Thyroid gland (tissue), 4 donors: ENCODE data around the gene WNT3A. TPM values are rescaled to one million over a fixed set of nuclear protein-coding genes. Genes with fewer than 3 reads are reported as not detected.

Source experiments
- DNase-seq, 2 donors: peaks; one replicate each; pipeline ENCODE4 v3.0.0-alpha.2; 2019
- H3K27ac ChIP-seq, 3 donors: fragments of 200-600 bp; sonication (generic); 1 replicate in 2 of 3; 2 replicates in 1 of 3; pipeline ENCODE4 v1.5.1; 2016 to 2019; ENCODE audit warnings: mild to moderate bottlenecking in 1 of 3, moderate library complexity in 1 of 3
- H3K27me3 ChIP-seq: fragments of 200-600 bp; sonication (generic); one replicate; pipeline ENCODE4 v1.5.1; 2019
- H3K36me3 ChIP-seq, 2 donors: fragments of 200-600 bp; sonication (generic); one replicate each; pipeline ENCODE4 v1.5.1; 2016 to 2019
- H3K4me1 ChIP-seq, 2 donors: fragments of 200-600 bp; sonication (generic); one replicate each; pipeline ENCODE4 v1.5.1; 2017 to 2019
- H3K4me3 ChIP-seq, 3 donors: fragments of 200-600 bp; sonication (generic); replicated peaks in 1 of 3; 1 replicate in 2 of 3; 2 replicates in 1 of 3; pipeline ENCODE4 v1.5.1; 2016; ENCODE audit warnings: mild to moderate bottlenecking in 1 of 3
- H3K9me3 ChIP-seq: fragments of 200-600 bp; sonication (generic); one replicate; pipeline ENCODE4 v1.5.1; 2017
- CTCF ChIP-seq, 6 experiments: fragments of 200-600 bp in 3 of 6; fragments of 450-650 bp in 3 of 6; sonication (generic) in 3 of 6; IDR thresholded peaks; one replicate each; pipeline ENCODE4 v1.5.1; 2016 to 2019; ENCODE audit warnings: antibody characterized with exemption in 6 of 6, mild to moderate bottlenecking in 2 of 6, inconsistent platforms in 1 of 6, moderate library complexity in 1 of 6
- POLR2A ChIP-seq, 2 donors: fragments of 450-650 bp; IDR thresholded peaks; one replicate each; pipeline ENCODE4 v1.6.1; 2017; ENCODE audit warnings: antibody characterized with exemption in 2 of 2, mild to moderate bottlenecking in 2 of 2, moderate library complexity in 1 of 2
- WGBS, 2 donors: methylation state at CpG; one replicate each; pipeline ENCODE4 v1.1.5; 2017; 5-methylcytosine and 5-hydroxymethylcytosine counted together
- intact Hi-C: fragments of 100-400 bp; cut with DNase I; formaldehyde crosslinking; loops from one replicate; pipeline ENCODE4 v1.15.1; 2023
- total RNA-seq, 4 donors: library from RNA; depleted of rRNA; stranded (reverse); fragments of >200 nt; gene quantifications; one replicate each; pipeline ENCODE4 v1.2.3, GENCODE V29; 2016

WNT3A gene
- total RNA-seq, 4 donors from 2014 or later: not detected

- no peak overlapping the region for H3K27ac ChIP-seq
- H3K4me3 ChIP-seq: no peak overlapping the region
- peaks cover 8% of the 10 kb centered on the region for H3K27me3 ChIP-seq
- 20 to 21% methylated on average over 24 to 34 of the region's 34 CpGs for WGBS, 2 donors
- H3K36me3 ChIP-seq: no peaks in the 10 kb centered on the region
- no peaks in the 10 kb centered on the region for H3K9me3 ChIP-seq
- intact Hi-C loops: no loop called here
- peak in 1 of 2 donors; percentile 2 for DNase-seq
- TF ChIP-seq CTCF (IDR thresholded peaks at IDR 0.05) (no peak), POLR2A (IDR thresholded peaks at IDR 0.05) (no peak)
- peaks cover 0 to 20% of the 10 kb centered on the region in 2 donors for H3K4me1 ChIP-seq
Measured at GRCh38 chr1:228060458-228061190, 53.8 kb downstream of the WNT3A start.

DNA sequence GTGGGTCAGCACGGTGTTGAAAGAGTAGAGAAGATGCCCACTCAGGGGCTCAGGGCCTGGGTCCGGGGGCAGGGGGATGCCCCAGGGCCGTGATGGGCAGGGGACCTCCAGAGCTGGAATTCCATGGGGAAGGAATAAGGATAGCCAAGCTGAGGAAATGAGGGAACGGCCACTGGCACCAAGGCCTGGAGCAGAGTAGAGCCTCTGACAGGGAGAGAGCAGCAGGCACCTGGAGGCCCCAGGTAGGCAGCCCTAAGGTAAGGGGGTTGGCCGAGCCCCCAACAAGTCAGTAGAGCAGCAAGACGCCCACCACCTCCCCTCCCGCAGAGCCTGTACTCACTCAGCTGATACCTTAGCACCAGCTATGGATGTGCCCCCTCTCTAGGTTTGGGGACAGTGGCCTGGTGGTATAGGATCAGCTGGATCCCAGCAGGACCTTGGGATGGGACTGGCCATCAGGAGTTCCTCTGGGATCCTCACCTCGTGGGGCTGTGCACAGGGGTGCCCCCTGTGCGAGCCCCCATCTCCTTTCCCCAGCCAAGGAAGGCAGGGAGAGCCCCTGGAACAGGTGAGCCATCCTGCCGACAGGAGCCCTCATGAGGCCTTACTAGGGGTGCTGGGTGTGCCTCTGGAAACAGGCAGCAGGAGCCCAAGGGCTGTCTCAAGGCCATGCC, 54.8 kb downstream of the WNT3A start:
- WGBS, 2 donors: 88 to 89% methylated on average over 6 to 8 of the region's 10 CpGs
- no peak overlapping the region for H3K4me3 ChIP-seq
- peak in 1 of 2 donors; percentile 1 for DNase-seq

DNA sequence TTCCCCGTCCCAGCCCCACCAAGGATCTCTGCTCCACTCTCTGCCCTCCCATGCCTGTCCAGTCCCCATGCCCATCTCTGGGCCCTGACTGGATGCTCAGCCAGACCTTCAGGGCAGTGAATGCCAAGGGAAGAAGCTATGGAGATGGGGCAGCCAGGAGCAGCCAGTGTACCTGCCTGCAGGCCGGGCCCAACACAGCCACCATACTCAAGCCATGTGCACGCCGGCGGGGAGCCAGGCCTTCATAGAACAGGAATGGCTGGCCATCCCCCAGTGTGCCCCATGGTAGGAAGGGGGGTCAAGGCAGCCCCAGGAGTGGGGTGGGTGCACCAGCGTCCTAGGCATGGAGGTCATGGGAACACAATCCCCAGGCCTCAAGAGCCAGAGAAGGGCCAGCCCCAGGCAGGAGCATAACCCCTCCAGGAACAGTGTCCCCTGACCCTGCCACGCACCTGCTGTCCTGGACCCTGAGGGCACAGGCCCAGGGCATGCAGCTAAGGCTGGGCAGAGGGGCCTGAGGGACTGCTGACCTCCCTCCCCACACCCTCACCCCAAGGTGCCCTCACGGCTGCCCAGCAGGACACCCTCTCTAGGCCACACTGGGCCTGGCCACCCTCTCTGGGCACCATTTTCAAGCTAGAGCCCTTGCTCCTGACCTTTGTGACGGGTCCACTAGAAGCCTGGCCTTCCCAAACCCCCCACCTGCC, 55.4 kb downstream of the WNT3A start:
- WGBS, 2 donors: 96 to 98% methylated on average over 5 to 7 of the region's 9 CpGs
- H3K27me3 ChIP-seq: peaks cover 8% of the 10 kb centered on the region

More for the DNA sequence above, 54.8 kb downstream of the WNT3A start:
- intact Hi-C loops: no loop called here
- TF ChIP-seq POLR2A (IDR thresholded peaks at IDR 0.05) (no peak), CTCF (IDR thresholded peaks at IDR 0.05) (no peak)
- Histone ChIP-seq H3K36me3 (no peaks in the 10 kb centered on the region), H3K27ac (no peak overlapping the region), H3K9me3 (no peaks in the 10 kb centered on the region), H3K27me3 (peaks cover 8% of the 10 kb centered on the region), H3K4me1 (peaks cover 0 to 20% of the 10 kb centered on the region in 2 donors)

DNA sequence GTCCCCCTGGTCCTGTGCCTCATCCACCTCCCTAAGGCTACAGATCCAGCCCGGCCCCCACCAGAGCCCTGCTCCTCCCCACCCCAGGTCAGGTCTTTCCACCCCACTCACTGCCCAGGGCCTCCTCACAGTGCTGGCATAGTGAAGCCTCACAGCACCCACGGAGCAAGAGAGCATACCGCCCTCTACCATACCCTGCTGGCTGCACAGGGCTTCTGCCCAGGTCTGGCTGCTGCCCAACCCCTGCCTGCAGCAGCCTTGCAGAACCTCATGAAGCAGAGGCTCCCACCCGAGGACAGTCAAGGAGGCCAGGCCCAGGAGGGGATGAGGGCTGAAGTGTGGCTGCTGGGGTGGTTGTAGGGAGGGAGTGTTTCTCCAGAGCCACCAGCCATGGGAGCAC, 56.0 kb downstream of the WNT3A start:
- WGBS, 2 donors: 39 to 80% methylated on average over 3 to 4 of the region's 4 CpGs
- Histone ChIP-seq H3K27me3 (peaks cover 8% of the 10 kb centered on the region), H3K36me3 (no peaks in the 10 kb centered on the region), H3K4me1 (peaks cover 0 to 20% of the 10 kb centered on the region in 2 donors), H3K27ac (no peak overlapping the region), H3K4me3 (no peak overlapping the region), H3K9me3 (no peaks in the 10 kb centered on the region)
- DNase-seq: no peak
- intact Hi-C loops: no loop called here
- TF ChIP-seq CTCF (IDR thresholded peaks at IDR 0.05) (no peak), POLR2A (IDR thresholded peaks at IDR 0.05) (no peak)

More for the DNA sequence above, 55.4 kb downstream of the WNT3A start:
- Histone ChIP-seq H3K9me3 (no peaks in the 10 kb centered on the region), H3K27ac (no peak overlapping the region), H3K4me3 (no peak overlapping the region), H3K36me3 (no peaks in the 10 kb centered on the region), H3K4me1 (peaks cover 0 to 20% of the 10 kb centered on the region in 2 donors)
- no peak for TF ChIP-seq POLR2A (IDR thresholded peaks at IDR 0.05)
- TF ChIP-seq CTCF (IDR thresholded peaks at IDR 0.05): no peak
- intact Hi-C loops: no loop called here
- DNase-seq: peak in 1 of 2 donors; percentile 1
